PC-9 (cell line): Measurements from ENCODE around the gene GPC5. TPM values are rescaled to one million over a fixed set of nuclear protein-coding genes. Genes with fewer than 3 reads are reported as not detected.

Source experiments
- BruUV-seq: library from RNA; stranded (reverse); fragments of 400-500 nt; replicated peaks from 2 replicates; lab custom pipeline; 2021; lab: Mats Ljungman, UMichigan
- CTCF ChIA-PET: fragments of 300-600 bp; sonication (Branson Sonifier 250); formaldehyde crosslinking; loops from one replicate; lab custom pipeline; 2022; ENCODE audit warnings: antibody characterized with exemption; lab: Charles Lee
- POLR2A ChIA-PET: fragments of 300-600 bp; sonication (Branson Sonifier 250); formaldehyde crosslinking; loops from one replicate; lab custom pipeline; 2022; ENCODE audit warnings: antibody characterized with exemption; ENCODE audit not compliant: unreplicated experiment; lab: Charles Lee
- DNase-seq, 2 experiments: peaks; one replicate each; pipeline versions ENCODE4 v3.0.0 to v3.0.0-alpha.2; 2015 to 2022; ENCODE audit warnings: mixed read lengths in 1 of 2
- H2AFZ ChIP-seq: fragments of 200-600 bp; sonication (generic); 2 replicates; pipeline ENCODE4 v1.8.1; 2017; ENCODE audit warnings: antibody characterized with exemption
- H3F3A ChIP-seq: fragments of 200-600 bp; sonication (generic); 2 replicates; pipeline ENCODE4 v1.8.1; 2017; ENCODE audit warnings: antibody characterized with exemption, mild to moderate bottlenecking, low read depth; ENCODE audit not compliant: insufficient read depth
- H3K27ac ChIP-seq: fragments of 200-600 bp; sonication (generic); 2 replicates; pipeline ENCODE4 v1.6.1; 2016; ENCODE audit warnings: mixed run types
- H3K27me3 ChIP-seq: fragments of 200-600 bp; sonication (generic); 2 replicates; pipeline ENCODE4 v1.6.1; 2016; ENCODE audit warnings: low read depth, mixed run types; ENCODE audit not compliant: insufficient read depth
- H3K36me3 ChIP-seq: fragments of 200-600 bp; sonication (generic); 2 replicates; pipeline ENCODE4 v1.6.1; 2016; ENCODE audit warnings: low read depth, mixed run types
- H3K4me1 ChIP-seq: fragments of 200-600 bp; sonication (generic); replicated peaks from 2 replicates; pipeline ENCODE4 v1.6.1; 2016; ENCODE audit warnings: mixed run types; ENCODE audit not compliant: insufficient read depth
- H3K4me2 ChIP-seq: fragments of 200-600 bp; sonication (generic); 2 replicates; pipeline ENCODE4 v1.6.1; 2017; ENCODE audit warnings: mixed run types
- H3K4me3 ChIP-seq: fragments of 200-600 bp; sonication (generic); 2 replicates; pipeline ENCODE4 v1.6.1; 2016; ENCODE audit warnings: mixed run types
- H3K79me2 ChIP-seq: fragments of 200-600 bp; sonication (generic); 2 replicates; pipeline ENCODE4 v1.6.1; 2017; ENCODE audit warnings: low read depth, mixed run types
- H3K9me2 ChIP-seq: fragments of 200-600 bp; sonication (generic); 2 replicates; pipeline ENCODE4 v1.8.1; 2017; ENCODE audit warnings: mild to moderate bottlenecking; ENCODE audit not compliant: insufficient read depth
- H3K9me3 ChIP-seq: fragments of 200-600 bp; sonication (generic); 2 replicates; pipeline ENCODE4 v1.8.1; 2016; ENCODE audit warnings: low read depth; ENCODE audit not compliant: insufficient read depth
- H4K20me1 ChIP-seq: fragments of 200-600 bp; sonication (generic); 2 replicates; pipeline ENCODE4 v1.8.1; 2017; ENCODE audit not compliant: insufficient read depth
- EZH2 ChIP-seq: fragments of 200-600 bp; sonication (generic); IDR thresholded peaks from 2 replicates; pipeline ENCODE4 v1.8.0; 2017; ENCODE audit warnings: antibody characterized with exemption, low read depth
- intact Hi-C: fragments of 100-400 bp; cut with micrococcal nuclease; formaldehyde crosslinking; loops from one replicate; pipeline ENCODE4 v1.10.0; 2022; ENCODE audit not compliant: unreplicated experiment
- total RNA-seq: library from RNA; stranded (reverse); gene quantifications from 2 replicates; pipeline ENCODE4 v1.2.3, GENCODE V29; 2021
- TF ChIP-seq, protein P1 (sequence below): fragments of 200-600 bp; sonication (generic); conservative IDR thresholded peaks from 2 replicates; pipeline ENCODE4 v1.6.1; 2017; ENCODE audit warnings: mixed run types, antibody characterized with exemption, mild to moderate bottlenecking, moderate library complexity

Gene GPC5
- total RNA-seq, 1 experiment from 2014 or later: not detected

DNA sequence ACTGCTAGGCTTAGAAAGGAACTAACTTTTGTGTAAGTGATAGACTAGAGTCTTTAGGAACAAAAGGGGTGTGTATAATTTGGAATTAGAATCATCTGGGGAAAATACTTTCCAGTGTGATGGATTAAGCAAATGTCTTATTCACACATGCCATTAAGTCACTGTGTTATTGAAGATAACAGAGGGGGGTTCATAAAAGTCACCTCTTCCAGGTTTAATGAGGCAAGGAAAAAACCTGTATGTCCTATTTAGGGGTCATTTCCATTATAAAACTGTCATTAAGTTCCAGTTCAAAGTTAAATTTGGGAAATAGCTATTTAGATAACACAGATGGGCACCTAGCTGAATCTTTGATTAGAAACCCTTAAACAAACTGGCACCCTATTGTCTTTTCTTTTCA is 1323.2 kb downstream of the GPC5 start:
- ChIA-PET POLR2A (no interaction called here), CTCF (no interaction called here)
- intact Hi-C loops: no loop called here
- no peaks in the 10 kb centered on the region for H4K20me1 ChIP-seq
- TF ChIP-seq, protein P1, sequence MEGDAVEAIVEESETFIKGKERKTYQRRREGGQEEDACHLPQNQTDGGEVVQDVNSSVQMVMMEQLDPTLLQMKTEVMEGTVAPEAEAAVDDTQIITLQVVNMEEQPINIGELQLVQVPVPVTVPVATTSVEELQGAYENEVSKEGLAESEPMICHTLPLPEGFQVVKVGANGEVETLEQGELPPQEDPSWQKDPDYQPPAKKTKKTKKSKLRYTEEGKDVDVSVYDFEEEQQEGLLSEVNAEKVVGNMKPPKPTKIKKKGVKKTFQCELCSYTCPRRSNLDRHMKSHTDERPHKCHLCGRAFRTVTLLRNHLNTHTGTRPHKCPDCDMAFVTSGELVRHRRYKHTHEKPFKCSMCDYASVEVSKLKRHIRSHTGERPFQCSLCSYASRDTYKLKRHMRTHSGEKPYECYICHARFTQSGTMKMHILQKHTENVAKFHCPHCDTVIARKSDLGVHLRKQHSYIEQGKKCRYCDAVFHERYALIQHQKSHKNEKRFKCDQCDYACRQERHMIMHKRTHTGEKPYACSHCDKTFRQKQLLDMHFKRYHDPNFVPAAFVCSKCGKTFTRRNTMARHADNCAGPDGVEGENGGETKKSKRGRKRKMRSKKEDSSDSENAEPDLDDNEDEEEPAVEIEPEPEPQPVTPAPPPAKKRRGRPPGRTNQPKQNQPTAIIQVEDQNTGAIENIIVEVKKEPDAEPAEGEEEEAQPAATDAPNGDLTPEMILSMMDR: no peak
- no peak for TF ChIP-seq EZH2
- H3K27ac ChIP-seq: no peak overlapping the region
- no peak overlapping the region for H2AFZ ChIP-seq
- H3K4me1 ChIP-seq: no peaks in the 10 kb centered on the region
- BruUV-seq: no TSS peak
- H3K79me2 ChIP-seq: no peaks in the 10 kb centered on the region
- no peaks in the 10 kb centered on the region for H3K9me3 ChIP-seq
- H3K27me3 ChIP-seq: no peaks in the 10 kb centered on the region
- no peaks in the 10 kb centered on the region for H3K36me3 ChIP-seq
- no peaks in the 10 kb centered on the region for H3K9me2 ChIP-seq
- DNase-seq: no peak
- no peak overlapping the region for H3K4me2 ChIP-seq
- no peak overlapping the region for H3K4me3 ChIP-seq
- no peaks in the 10 kb centered on the region for H3F3A ChIP-seq

DNA sequence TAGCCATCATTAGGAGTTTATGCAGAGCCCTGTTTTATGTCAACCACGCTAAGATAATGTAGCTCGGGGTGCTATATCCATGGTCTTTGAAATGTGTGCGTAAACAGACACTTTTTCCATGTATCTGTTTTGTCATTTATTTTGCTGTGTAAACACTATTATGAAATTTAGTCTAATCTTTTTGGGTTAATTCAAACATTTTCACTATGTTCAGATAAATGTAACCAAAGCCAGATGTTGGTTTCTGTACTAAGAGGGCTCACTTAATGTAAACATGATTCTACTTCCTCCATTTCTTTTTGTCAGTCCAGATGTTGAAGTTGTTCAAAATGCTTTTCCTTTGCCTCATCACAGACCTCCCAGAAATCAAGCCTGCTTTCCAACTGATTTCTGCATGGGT is 1328.7 kb downstream of the GPC5 start:
- no TSS peak for BruUV-seq
- POLR2A ChIA-PET: no interaction called here
- H4K20me1 ChIP-seq: no peaks in the 10 kb centered on the region

DNA sequence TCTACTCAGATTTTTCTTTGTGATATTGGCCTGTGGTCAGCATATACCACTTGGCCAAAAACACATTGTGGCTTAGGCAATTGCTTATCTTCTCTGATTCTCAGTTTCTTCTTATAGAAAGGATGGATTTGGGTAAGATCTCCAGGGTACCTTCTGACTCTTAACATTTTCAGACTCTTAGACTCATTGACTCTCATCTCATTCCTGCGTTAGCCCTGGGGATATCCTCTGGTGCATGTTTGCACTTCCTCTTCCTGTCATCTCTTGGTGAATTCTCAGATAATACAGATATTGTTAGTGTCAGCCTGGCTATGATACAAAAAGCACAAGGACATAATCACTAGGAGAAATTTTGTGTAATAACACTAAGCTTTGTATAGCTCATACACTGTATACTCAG is 1335.6 kb downstream of the GPC5 start:
- ChIA-PET POLR2A (no interaction called here), CTCF (no interaction called here)
- Histone ChIP-seq H2AFZ (no peak overlapping the region), H3K27ac (no peak overlapping the region), H3K9me3 (no peaks in the 10 kb centered on the region), H3K79me2 (no peaks in the 10 kb centered on the region), H3K4me2 (no peak overlapping the region), H3K4me1 (no peaks in the 10 kb centered on the region), H3F3A (no peaks in the 10 kb centered on the region), H4K20me1 (no peaks in the 10 kb centered on the region), H3K27me3 (no peaks in the 10 kb centered on the region), H3K4me3 (no peak overlapping the region), H3K9me2 (no peaks in the 10 kb centered on the region; the same call in 1 of the 2 replicates), H3K36me3 (no peaks in the 10 kb centered on the region)
- BruUV-seq: no TSS peak
- intact Hi-C loops: no loop called here
- DNase-seq: no peak
- TF ChIP-seq, protein P1: no peak
- no peak for TF ChIP-seq EZH2

More for the DNA sequence above, 1328.7 kb downstream of the GPC5 start:
- Histone ChIP-seq H3K27ac (no peak overlapping the region), H3K9me3 (no peaks in the 10 kb centered on the region), H3F3A (no peaks in the 10 kb centered on the region), H3K4me1 (no peaks in the 10 kb centered on the region), H3K27me3 (no peaks in the 10 kb centered on the region), H3K4me2 (no peak overlapping the region), H2AFZ (no peak overlapping the region), H3K9me2 (no peaks in the 10 kb centered on the region), H3K4me3 (no peak overlapping the region), H3K79me2 (no peaks in the 10 kb centered on the region), H3K36me3 (no peaks in the 10 kb centered on the region)
- intact Hi-C loops: no loop called here
- DNase-seq: no peak
- TF ChIP-seq, protein P1: no peak
- TF ChIP-seq EZH2: no peak
- CTCF ChIA-PET: no interaction called here
